Measurements from ENCODE around the gene GREM1.

GREM1 gene

GRCh38 chr15:32766101-32766500, 48.3 kb downstream of the GREM1 start:
- H3K4me3 ChIP-seq (ENCODE audit: low read length): no peak overlapping the region
- TF ChIP-seq ZNF274 (IDR thresholded peaks at IDR 0.05; ENCODE audit: low read depth, low read length): no peak

GRCh38 chr15:32767236-32767635, 49.4 kb downstream of the GREM1 start:
- no peak overlapping the region for H3K4me3 ChIP-seq (ENCODE audit: low read length)
- TF ChIP-seq ZNF274 (IDR thresholded peaks at IDR 0.05; ENCODE audit: low read depth, low read length): no peak

- H3K4me3 ChIP-seq (ENCODE audit: low read length): no peak overlapping the region
- TF ChIP-seq ZNF274 (IDR thresholded peaks at IDR 0.05; ENCODE audit: low read depth, low read length): no peak
Measured at GRCh38 chr15:32774022-32774421, 56.2 kb downstream of the GREM1 start.

- no peak overlapping the region for H3K4me3 ChIP-seq (ENCODE audit: low read length)
- TF ChIP-seq ZNF274 (IDR thresholded peaks at IDR 0.05; ENCODE audit: low read depth, low read length): no peak
Measured at GRCh38 chr15:32775103-32775502, 57.3 kb downstream of the GREM1 start.

GRCh38 chr15:32778391-32779176, 60.8 kb downstream of the GREM1 start:
- no peak for TF ChIP-seq ZNF274 (IDR thresholded peaks at IDR 0.05; ENCODE audit: low read depth, low read length)
- H3K4me3 ChIP-seq (ENCODE audit: low read length): no peak overlapping the region

- no peak for TF ChIP-seq ZNF274 (IDR thresholded peaks at IDR 0.05; ENCODE audit: low read depth, low read length)
- no peak overlapping the region for H3K4me3 ChIP-seq (ENCODE audit: low read length)
Measured at GRCh38 chr15:32781781-32782180, 64.0 kb downstream of the GREM1 start.

- no peak for TF ChIP-seq ZNF274 (IDR thresholded peaks at IDR 0.05; ENCODE audit: low read depth, low read length)
- H3K4me3 ChIP-seq (ENCODE audit: low read length): no peak overlapping the region
Measured at GRCh38 chr15:32784581-32784980, 66.8 kb downstream of the GREM1 start.

- no peak for TF ChIP-seq ZNF274 (IDR thresholded peaks at IDR 0.05; ENCODE audit: low read depth, low read length)
Measured at GRCh38 chr15:32786906-32787305, 69.1 kb downstream of the GREM1 start.

GRCh38 chr15:32787949-32788348, 70.1 kb downstream of the GREM1 start:
- no peak for TF ChIP-seq ZNF274 (IDR thresholded peaks at IDR 0.05; ENCODE audit: low read depth, low read length)
- H3K4me3 ChIP-seq (ENCODE audit: low read length): no peak overlapping the region

More at GRCh38 chr15:32786906-32787305, 69.1 kb downstream of the GREM1 start:
- H3K4me3 ChIP-seq (ENCODE audit: low read length): no peak overlapping the region

- no peak for TF ChIP-seq ZNF274 (IDR thresholded peaks at IDR 0.05; ENCODE audit: low read depth, low read length)
Measured at GRCh38 chr15:32790352-32790999, 72.7 kb downstream of the GREM1 start.

GRCh38 chr15:32792436-32792835, 74.6 kb downstream of the GREM1 start:
- no peak overlapping the region for H3K4me3 ChIP-seq (ENCODE audit: low read length)
- no peak for TF ChIP-seq ZNF274 (IDR thresholded peaks at IDR 0.05; ENCODE audit: low read depth, low read length)

More at GRCh38 chr15:32790352-32790999, 72.7 kb downstream of the GREM1 start:
- no peak overlapping the region for H3K4me3 ChIP-seq (ENCODE audit: low read length)
